ENCODE data around the gene MTR.

MTR gene

GRCh38 chr1:236767276-236767675 is 27.8 kb upstream of the MTR start:
- no peak for TF ChIP-seq SIN3A (IDR thresholded peaks at IDR 0.05; ENCODE audit: borderline replicate concordance, insufficient read depth, low read length)
- no peak for TF ChIP-seq POLR2AphosphoS5 (IDR thresholded peaks at IDR 0.05; ENCODE audit: low read depth, low read length)

- TF ChIP-seq TAF1 (IDR thresholded peaks at IDR 0.05; ENCODE audit: borderline replicate concordance, insufficient read depth, low read length) (no peak), FOXP2 (optimal IDR thresholded peaks at IDR 0.05; ENCODE audit: borderline replicate concordance, extremely low read depth, extremely low read length, insufficient read depth) (no peak), SIN3A (IDR thresholded peaks at IDR 0.05; ENCODE audit: borderline replicate concordance, insufficient read depth, low read length) (no peak), POLR2AphosphoS5 (IDR thresholded peaks at IDR 0.05; ENCODE audit: low read depth, low read length) (no peak)
- TF ChIP-seq, protein P1, sequence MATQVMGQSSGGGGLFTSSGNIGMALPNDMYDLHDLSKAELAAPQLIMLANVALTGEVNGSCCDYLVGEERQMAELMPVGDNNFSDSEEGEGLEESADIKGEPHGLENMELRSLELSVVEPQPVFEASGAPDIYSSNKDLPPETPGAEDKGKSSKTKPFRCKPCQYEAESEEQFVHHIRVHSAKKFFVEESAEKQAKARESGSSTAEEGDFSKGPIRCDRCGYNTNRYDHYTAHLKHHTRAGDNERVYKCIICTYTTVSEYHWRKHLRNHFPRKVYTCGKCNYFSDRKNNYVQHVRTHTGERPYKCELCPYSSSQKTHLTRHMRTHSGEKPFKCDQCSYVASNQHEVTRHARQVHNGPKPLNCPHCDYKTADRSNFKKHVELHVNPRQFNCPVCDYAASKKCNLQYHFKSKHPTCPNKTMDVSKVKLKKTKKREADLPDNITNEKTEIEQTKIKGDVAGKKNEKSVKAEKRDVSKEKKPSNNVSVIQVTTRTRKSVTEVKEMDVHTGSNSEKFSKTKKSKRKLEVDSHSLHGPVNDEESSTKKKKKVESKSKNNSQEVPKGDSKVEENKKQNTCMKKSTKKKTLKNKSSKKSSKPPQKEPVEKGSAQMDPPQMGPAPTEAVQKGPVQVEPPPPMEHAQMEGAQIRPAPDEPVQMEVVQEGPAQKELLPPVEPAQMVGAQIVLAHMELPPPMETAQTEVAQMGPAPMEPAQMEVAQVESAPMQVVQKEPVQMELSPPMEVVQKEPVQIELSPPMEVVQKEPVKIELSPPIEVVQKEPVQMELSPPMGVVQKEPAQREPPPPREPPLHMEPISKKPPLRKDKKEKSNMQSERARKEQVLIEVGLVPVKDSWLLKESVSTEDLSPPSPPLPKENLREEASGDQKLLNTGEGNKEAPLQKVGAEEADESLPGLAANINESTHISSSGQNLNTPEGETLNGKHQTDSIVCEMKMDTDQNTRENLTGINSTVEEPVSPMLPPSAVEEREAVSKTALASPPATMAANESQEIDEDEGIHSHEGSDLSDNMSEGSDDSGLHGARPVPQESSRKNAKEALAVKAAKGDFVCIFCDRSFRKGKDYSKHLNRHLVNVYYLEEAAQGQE (IDR thresholded peaks at IDR 0.05; ENCODE audit: insufficient read depth in 1 of 2, low read depth in 2 of 2, low read length in 2 of 2) = no peak
Measured at GRCh38 chr1:236768601-236769000, 26.5 kb upstream of the MTR start.

- TF ChIP-seq, protein P1 (IDR thresholded peaks at IDR 0.05; ENCODE audit: insufficient read depth in 1 of 2, low read depth in 2 of 2, low read length in 2 of 2) = no peak
- no peak for TF ChIP-seq FOXP2 (optimal IDR thresholded peaks at IDR 0.05; ENCODE audit: borderline replicate concordance, extremely low read depth, extremely low read length, insufficient read depth)
- TF ChIP-seq POLR2AphosphoS5 (IDR thresholded peaks at IDR 0.05; ENCODE audit: low read depth, low read length) = no peak
- no peak for TF ChIP-seq SIN3A (IDR thresholded peaks at IDR 0.05; ENCODE audit: borderline replicate concordance, insufficient read depth, low read length)
- no peak for TF ChIP-seq TAF1 (IDR thresholded peaks at IDR 0.05; ENCODE audit: borderline replicate concordance, insufficient read depth, low read length)
Measured at GRCh38 chr1:236773919-236774318, 21.2 kb upstream of the MTR start.

- no peak for TF ChIP-seq TAF1 (IDR thresholded peaks at IDR 0.05; ENCODE audit: borderline replicate concordance, insufficient read depth, low read length)
- TF ChIP-seq POLR2AphosphoS5 (IDR thresholded peaks at IDR 0.05; ENCODE audit: low read depth, low read length) = no peak
Measured at GRCh38 chr1:236774926-236775325, 20.2 kb upstream of the MTR start.

- no peak for TF ChIP-seq POLR2AphosphoS5 (IDR thresholded peaks at IDR 0.05; ENCODE audit: low read depth, low read length)
- TF ChIP-seq TAF1 (IDR thresholded peaks at IDR 0.05; ENCODE audit: borderline replicate concordance, insufficient read depth, low read length) = no peak
- no peak for TF ChIP-seq FOXP2 (optimal IDR thresholded peaks at IDR 0.05; ENCODE audit: borderline replicate concordance, extremely low read depth, extremely low read length, insufficient read depth)
- TF ChIP-seq, protein P1 (IDR thresholded peaks at IDR 0.05; ENCODE audit: insufficient read depth in 1 of 2, low read depth in 2 of 2, low read length in 2 of 2) = no peak
- TF ChIP-seq SIN3A (IDR thresholded peaks at IDR 0.05; ENCODE audit: borderline replicate concordance, insufficient read depth, low read length) = no peak
Measured at GRCh38 chr1:236779312-236779711, 15.8 kb upstream of the MTR start.

DNA sequence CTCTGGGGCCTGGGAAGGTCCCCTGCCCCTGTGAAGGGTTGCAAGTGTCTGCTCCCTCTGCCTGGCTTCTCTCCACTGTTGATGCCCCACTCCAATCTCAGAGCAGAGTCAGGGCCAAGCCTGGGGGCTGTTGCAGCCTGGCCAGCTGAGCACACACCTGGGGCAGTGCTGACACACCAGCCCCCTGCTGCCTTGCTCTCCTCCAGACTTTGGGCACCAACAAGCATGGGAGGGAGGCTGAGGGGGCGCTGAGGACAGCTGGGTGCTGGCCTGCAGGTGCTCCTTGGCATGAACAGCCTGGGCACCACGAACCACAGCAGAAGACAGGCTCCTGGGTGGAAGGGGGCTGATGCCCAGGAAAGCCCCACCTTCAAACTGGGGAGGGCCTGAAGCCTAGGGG is 9.6 kb upstream of the MTR start:
- TF ChIP-seq TAF1 (IDR thresholded peaks at IDR 0.05; ENCODE audit: borderline replicate concordance, insufficient read depth, low read length) (no peak), SIN3A (IDR thresholded peaks at IDR 0.05; ENCODE audit: borderline replicate concordance, insufficient read depth, low read length) (no peak), POLR2AphosphoS5 (IDR thresholded peaks at IDR 0.05; ENCODE audit: low read depth, low read length) (no peak), FOXP2 (optimal IDR thresholded peaks at IDR 0.05; ENCODE audit: borderline replicate concordance, extremely low read depth, extremely low read length, insufficient read depth) (no peak)
- TF ChIP-seq, protein P1 (IDR thresholded peaks at IDR 0.05; ENCODE audit: insufficient read depth in 1 of 2, low read depth in 2 of 2, low read length in 2 of 2) = no peak

All from PFSK-1 (cell line).